Measurements from ENCODE around the gene HMBS.
"Not testable (repeated sequence)": the region's sequence is repeated elsewhere in the genome, so short reads cannot be mapped to it uniquely, and the experiment has no call there.

Gene HMBS

GRCh38 chr11:119084663-119085436 is at the start of gene HMBS:
Gene HMBS, plus strand, starts transcription at chr11:119084881. Its CDS starts 153 bp downstream, at chr11:119085034.
- peak; percentile 80 to 93 (median 86) for DNase-seq (ENCODE audit: low read depth in 3 of 3)

- no peak for DNase-seq (ENCODE audit: low read depth in 3 of 3)
Measured at GRCh38 chr11:119038884-119039283, 45.8 kb upstream of the HMBS start.

- DNase-seq (ENCODE audit: low read depth in 3 of 3), result not testable (repeated sequence)
Measured at GRCh38 chr11:119039471-119039870, 45.2 kb upstream of the HMBS start.

DNA sequence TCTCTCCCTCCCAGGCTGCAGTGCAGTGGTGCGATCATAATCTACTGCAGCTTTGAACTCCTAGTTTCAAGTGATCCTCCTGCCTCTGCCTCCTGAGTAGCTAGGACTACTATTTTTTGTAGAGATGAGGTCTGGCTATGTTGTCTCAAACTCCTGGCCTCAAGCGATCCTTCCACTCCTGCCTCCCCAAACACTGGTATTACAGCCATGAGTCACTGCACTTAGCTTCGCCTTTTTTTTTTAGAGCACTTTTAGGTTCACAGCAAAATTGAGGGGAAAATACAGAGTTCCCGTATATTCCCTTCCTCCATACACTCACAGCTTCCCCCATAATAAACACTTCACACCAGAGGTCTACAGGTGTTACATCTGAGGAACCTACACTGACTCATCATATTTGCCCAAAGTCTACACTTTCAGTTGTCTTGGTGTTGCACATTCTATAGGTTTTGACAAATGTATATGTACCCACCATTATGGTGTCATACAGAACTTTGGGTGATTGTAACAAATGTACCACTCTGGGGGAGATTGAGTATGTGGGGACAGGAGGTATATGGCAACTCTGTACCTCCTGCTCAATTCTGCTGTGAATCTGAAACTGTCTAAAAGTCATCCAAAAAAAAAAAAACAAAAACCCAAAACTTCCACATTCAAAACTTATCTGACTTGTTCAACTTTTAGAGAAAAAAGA is 42.7 kb upstream of the HMBS start:
- DNase-seq (ENCODE audit: low read depth in 3 of 3), result no peak

DNA sequence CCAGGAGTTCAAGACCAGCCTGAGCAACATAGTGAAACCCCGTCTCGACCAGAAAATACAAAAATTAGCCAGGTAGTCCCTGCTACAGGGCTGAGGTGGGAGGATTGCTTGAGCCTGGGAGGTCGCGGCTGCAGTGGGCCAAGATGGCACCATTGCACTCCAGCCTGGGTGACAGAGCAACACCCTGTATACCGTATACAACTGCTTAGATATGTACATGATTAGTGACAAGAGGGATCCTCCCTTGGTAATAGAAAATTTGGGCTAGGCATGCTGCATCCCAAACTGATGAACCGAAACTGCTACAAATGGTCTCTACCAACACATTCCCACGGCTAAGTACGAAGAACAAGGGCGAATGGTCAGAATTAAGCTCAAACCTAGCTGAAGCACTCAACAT is 41.8 kb upstream of the HMBS start:
- DNase-seq (ENCODE audit: low read depth in 3 of 3), result no peak

DNA sequence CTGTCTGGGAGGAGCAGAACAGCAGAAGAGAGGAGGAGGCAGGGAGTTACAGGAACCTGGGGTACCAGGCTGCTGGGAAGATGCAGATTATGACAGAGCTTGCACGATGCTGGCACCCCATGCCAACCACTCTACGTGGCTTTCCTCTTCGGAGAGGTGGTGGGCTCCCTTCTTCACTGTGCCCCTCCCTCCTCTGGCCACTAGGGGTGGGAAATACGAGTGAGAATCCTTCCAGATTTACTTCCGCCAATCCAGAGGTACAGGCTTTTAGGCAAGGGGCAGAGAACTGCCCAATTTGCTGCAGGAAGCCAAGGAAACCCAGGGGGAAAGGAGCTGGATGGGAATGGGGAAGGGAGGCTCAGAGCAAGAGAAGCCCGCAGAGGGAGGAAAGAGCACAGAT is 40.0 kb upstream of the HMBS start:
- DNase-seq (ENCODE audit: low read depth in 3 of 3), result no peak

DNA sequence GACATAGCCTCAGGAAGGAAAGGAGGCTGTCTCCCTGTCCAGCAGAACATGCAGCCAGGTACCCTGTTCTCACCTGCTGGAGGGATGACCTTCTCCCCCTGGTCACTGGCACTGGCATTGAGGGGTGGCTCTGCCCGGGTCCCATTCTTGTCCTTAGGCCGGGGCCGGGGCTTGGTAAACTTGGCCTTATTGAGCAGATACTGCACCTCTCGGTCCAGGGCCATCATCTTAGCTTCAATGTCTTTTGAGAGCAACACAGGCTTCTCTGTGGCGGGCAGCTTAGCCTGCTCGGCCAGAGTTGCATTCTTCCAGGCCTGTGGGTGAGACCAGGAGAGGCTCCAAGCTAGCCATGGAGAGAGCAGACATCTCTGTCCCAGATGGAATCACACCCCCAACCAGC is 38.2 kb upstream of the HMBS start:
- no peak for DNase-seq (ENCODE audit: low read depth in 3 of 3)

DNA sequence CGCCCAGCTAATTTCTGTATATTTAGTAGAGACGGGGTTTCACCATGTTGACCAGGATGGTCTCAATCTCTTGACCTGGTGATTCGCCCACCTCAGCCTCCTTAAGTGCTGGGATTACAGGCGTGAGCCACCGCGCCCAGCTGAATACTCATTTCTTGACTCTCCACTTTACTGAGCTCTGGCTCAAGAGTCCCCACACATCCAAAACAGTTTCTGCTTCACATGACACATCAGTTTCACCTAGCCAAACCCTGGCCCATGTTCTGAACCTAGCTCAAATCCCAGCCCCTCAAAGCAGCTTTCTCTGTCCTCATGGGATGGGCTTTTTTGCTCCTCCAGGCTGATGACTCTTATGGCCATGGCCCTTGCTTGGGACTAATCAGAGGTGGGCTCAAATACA is 37.5 kb upstream of the HMBS start:
- no peak for DNase-seq (ENCODE audit: low read depth in 3 of 3)

DNA sequence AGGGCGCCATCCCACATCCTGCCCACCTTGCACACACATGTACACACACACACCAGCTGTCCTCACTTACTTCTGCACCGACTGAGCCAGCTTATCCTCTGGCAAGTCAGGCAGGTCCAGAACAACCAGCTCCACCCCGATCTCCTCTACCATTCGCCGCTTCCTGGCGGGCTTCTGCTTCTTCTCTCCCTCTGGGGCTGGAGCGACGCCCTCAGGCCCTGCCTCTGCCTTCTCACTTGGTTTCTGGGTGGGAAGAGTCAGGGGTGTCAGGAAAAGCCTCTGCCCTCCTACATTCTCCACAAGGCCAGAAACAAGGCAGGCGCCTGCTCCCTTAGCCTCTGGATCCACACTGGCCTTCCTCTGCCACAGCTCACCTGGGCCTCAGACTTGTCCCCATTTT is 36.0 kb upstream of the HMBS start:
- DNase-seq (ENCODE audit: low read depth in 3 of 3), result no peak

GRCh38 chr11:119049081-119049480 is 35.6 kb upstream of the HMBS start:
- DNase-seq (ENCODE audit: low read depth in 3 of 3), result no peak

- no peak for DNase-seq (ENCODE audit: low read depth in 3 of 3)
Measured at GRCh38 chr11:119051440-119052162, 33.1 kb upstream of the HMBS start.

GRCh38 chr11:119052163-119052814 is 32.4 kb upstream of the HMBS start:
- no peak for DNase-seq (ENCODE audit: low read depth in 3 of 3)

DNA sequence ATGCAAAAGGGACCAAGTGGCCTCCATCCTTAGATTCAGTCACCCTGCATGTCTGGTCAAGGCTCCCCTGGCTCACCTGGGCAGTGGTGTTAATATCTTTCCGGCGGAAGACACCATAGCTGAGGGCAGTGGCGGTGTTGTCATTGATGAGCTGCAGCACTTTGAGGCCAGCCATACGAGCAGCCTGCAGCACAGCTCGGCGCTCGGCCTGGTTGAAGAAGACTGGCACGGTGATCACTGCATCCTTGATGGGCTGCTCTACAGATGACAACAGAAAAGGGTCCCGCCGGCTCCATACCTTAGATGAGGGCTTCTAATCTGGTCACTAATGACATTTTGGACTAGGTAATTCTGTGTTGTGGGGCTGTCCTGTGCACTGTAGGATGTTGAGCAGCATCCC is 30.3 kb upstream of the HMBS start:
- no peak for DNase-seq (ENCODE audit: low read depth in 3 of 3)

GRCh38 chr11:119055901-119056300 is 28.8 kb upstream of the HMBS start:
- no peak for DNase-seq (ENCODE audit: low read depth in 3 of 3)

GRCh38 chr11:119056421-119056999 is 28.2 kb upstream of the HMBS start:
- DNase-seq (ENCODE audit: low read depth in 3 of 3), result peak in 2 of 3 experiments; percentile 5 to 37

DNA sequence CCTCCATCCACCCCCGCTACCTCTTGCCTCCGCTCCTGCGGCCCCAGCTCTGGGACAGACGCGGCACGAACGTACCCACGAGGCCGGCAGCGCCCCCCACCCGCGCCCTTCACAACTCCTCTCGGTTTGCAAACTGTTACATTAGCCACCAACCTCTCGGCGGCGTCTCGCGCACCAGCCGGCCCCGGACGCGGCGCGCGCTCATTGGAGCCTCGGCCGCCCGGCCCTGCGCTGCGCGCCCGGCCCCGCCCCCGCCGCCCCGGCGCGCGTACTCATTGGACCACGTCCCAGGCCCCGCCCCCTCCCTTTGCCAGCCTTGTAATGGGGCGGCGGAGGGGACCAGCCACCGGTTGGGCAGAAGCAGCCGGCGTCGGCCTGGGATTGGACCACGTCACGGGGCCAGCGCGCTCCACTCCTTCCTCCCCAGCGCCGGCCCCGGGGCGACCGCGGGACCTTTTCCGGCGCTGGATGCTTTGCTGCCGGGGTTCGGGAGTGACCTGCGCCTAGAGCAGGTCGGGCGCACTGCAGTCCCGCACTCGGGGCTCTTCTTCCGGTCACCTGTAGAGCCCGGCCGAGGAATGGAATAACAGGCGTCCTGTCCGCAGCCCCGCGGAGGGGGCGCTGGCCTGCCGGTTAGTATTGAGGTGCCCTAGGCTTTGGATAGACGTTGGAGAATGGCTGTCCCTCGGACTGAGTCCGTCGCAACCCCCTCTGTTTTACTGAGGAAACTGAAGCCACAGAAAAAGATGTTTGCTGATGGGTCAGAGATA is 27.5 kb upstream of the HMBS start, which contains the start of gene HYOU1:
Gene HYOU1 (minus strand): TSS at position 206 of the 770 bp plus-strand sequence. CDS start 1,045 bp downstream, outside the sequence.
- peak; percentile 97 to 99 (median 98) for DNase-seq (ENCODE audit: low read depth in 3 of 3)

DNA sequence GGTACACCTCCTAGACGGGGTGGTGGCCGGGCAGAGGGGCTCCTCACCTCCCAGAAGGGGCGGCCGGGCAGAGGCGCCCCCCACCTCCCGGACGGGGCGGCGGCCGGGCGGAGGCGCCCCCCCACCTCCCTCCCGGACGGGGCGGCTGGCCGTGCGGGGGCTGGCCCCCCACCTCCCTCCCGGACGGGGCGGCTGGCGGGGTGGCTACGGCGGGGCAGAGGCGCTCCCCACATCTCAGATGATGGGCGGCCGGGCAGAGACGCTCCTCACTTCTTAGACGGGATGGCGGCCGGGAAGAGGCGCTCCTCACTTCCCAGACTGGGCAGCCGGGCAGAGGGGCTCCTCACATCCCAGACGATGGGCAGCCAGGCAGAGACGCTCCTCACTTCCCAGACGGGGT is 25.6 kb upstream of the HMBS start:
- DNase-seq (ENCODE audit: low read depth in 3 of 3), result not testable (repeated sequence)

DNA sequence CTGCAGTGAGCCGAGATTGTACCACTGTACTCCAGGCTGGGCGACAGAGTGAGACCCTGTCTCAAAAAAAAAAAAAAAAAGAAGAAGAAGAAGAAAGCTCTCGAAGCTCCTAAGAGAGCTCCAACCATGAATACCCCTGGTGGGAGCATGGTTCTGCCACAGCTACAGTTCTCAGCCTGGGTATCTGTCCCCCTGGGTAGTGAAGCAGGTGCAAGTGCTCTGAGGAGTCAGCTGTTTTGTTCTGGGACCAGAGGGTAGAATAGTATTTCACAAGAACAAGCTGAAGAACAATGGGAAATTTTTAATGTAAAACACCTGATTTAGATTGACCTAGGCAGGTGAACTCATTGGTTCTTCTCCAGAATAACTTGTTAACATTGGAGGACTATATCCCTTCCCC is 23.4 kb upstream of the HMBS start:
- no peak for DNase-seq (ENCODE audit: low read depth in 3 of 3)

GRCh38 chr11:119062779-119063178 is 21.9 kb upstream of the HMBS start:
- DNase-seq (ENCODE audit: low read depth in 3 of 3), result no peak

DNA sequence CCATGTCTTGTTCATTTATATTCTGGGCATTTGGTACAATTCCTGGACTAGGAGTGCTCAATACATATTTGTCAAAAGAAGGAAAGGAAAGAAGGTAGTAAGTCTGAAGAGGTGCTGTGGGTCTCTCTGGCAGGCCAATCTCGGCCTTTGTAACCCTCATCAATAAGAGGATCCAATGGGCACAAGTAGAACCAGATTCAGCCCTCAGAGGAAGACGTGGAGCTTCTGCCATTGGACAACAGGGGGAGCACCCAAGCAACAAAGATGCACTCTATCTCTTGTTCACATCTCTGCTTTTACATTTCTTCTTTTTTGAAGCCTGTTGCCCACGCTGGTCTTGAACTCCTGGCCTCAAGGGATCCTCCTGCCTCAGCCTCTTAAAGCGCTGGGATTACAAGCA is 19.3 kb upstream of the HMBS start:
- no peak for DNase-seq (ENCODE audit: low read depth in 3 of 3)
